H1 (cell line): ENCODE results near the gene USF1. TPM values are rescaled to one million over a fixed set of nuclear protein-coding genes. Genes with fewer than 3 reads are reported as not detected.

Source experiments
- ASH2L ChIP-seq: fragments of 200-600, 300-600 bp; sonication (generic); IDR thresholded peaks from one replicate; pipeline ENCODE4 v1.7.1; 2017; ENCODE audit warnings: low read length
- BACH1 ChIP-seq: IDR thresholded peaks from 2 replicates; pipeline ENCODE4 v1.6.1; 2012; ENCODE audit warnings: low read length, improper control_type of control experiment
- CBX5 ChIP-seq: fragments of 300-800, 300-1000 bp; sonication (generic); IDR thresholded peaks from 2 replicates; pipeline ENCODE4 v1.7.1; 2016; ENCODE audit warnings: antibody characterized with exemption, low read length, low read depth
- CBX8 ChIP-seq: fragments of 300-800, 300-1000 bp; sonication (generic); IDR thresholded peaks from 2 replicates; pipeline ENCODE4 v1.7.1; 2016; ENCODE audit warnings: low read depth, low read length, borderline replicate concordance
- CEBPB ChIP-seq: IDR thresholded peaks from 2 replicates; pipeline ENCODE4 v1.6.1; 2012; ENCODE audit warnings: low read depth, low read length
- CHD2 ChIP-seq: IDR thresholded peaks from 2 replicates; pipeline ENCODE4 v1.6.1; 2012; ENCODE audit warnings: low read length, improper control_type of control experiment
- EP300 ChIP-seq, 2 experiments: IDR thresholded peaks; 1 replicate in 1 of 2; 2 replicates in 1 of 2; pipeline ENCODE4 v1.6.1; 2011 to 2012; ENCODE audit warnings: low read depth in 2 of 2, low read length in 2 of 2, mild to moderate bottlenecking in 2 of 2, borderline replicate concordance in 1 of 2, inconsistent platforms in 1 of 2, moderate library complexity in 1 of 2
- EZH2 ChIP-seq: fragments of 200-600 bp; sonication (generic); IDR thresholded peaks from 2 replicates; pipeline ENCODE4 v1.7.1; 2012; ENCODE audit warnings: low read depth, mild to moderate bottlenecking, moderate library complexity, low read length, inconsistent platforms; ENCODE audit not compliant: severe bottlenecking
- GTF2F1 ChIP-seq: IDR thresholded peaks from 2 replicates; pipeline ENCODE4 v1.6.1; 2012; ENCODE audit warnings: low read depth, low read length, improper control_type of control experiment, borderline replicate concordance
- HDAC2 ChIP-seq, 2 experiments: fragments of 300-600 bp in 1 of 2; sonication (generic) in 1 of 2; IDR thresholded peaks; 2 replicates each; pipeline ENCODE4 v1.6.1; 2011 to 2012; ENCODE audit warnings: low read depth in 2 of 2, low read length in 2 of 2, mild to moderate bottlenecking in 2 of 2, moderate library complexity in 2 of 2, borderline replicate concordance in 1 of 2, inconsistent platforms in 1 of 2
- JUN ChIP-seq: IDR thresholded peaks from 2 replicates; pipeline ENCODE4 v1.6.1; 2011; ENCODE audit warnings: low read depth, mild to moderate bottlenecking, improper control_type of control experiment, low read length
- MAFK ChIP-seq: IDR thresholded peaks from 2 replicates; pipeline ENCODE4 v1.6.1; 2012; ENCODE audit warnings: low read depth, mild to moderate bottlenecking, improper control_type of control experiment, low read length
- MAX ChIP-seq: IDR thresholded peaks from 2 replicates; pipeline ENCODE4 v1.6.1; 2012; ENCODE audit warnings: inconsistent platforms
- NRF1 ChIP-seq: IDR thresholded peaks from 2 replicates; pipeline ENCODE4 v1.6.1; 2011; ENCODE audit warnings: mild to moderate bottlenecking, low read depth, low read length, improper control_type of control experiment
- POU5F1 ChIP-seq: IDR thresholded peaks from 2 replicates; pipeline ENCODE4 v1.6.1; 2011; ENCODE audit warnings: low read depth, mild to moderate bottlenecking, low read length, moderate library complexity
- RNF2 ChIP-seq: fragments of 200-900, 300-1000 bp; sonication (generic); IDR thresholded peaks from 2 replicates; pipeline ENCODE4 v1.7.1; 2016; ENCODE audit warnings: borderline replicate concordance, low read depth, mild to moderate bottlenecking, antibody characterized with exemption, low read length; ENCODE audit not compliant: poor library complexity, severe bottlenecking; ENCODE audit errors: missing control alignments
- SP1 ChIP-seq: IDR thresholded peaks from 2 replicates; pipeline ENCODE4 v1.6.1; 2011; ENCODE audit warnings: low read depth, low read length
- SP2 ChIP-seq: IDR thresholded peaks from 2 replicates; pipeline ENCODE4 v1.6.1; 2012; ENCODE audit warnings: mild to moderate bottlenecking, low read length, inconsistent platforms
- SRF ChIP-seq: IDR thresholded peaks from 2 replicates; pipeline ENCODE4 v1.6.1; 2011; ENCODE audit warnings: mild to moderate bottlenecking, low read depth, low read length, moderate library complexity
- SUZ12 ChIP-seq: fragments of 200-600 bp; sonication (generic); IDR thresholded peaks from 2 replicates; pipeline ENCODE4 v1.6.1; 2012; ENCODE audit warnings: mild to moderate bottlenecking, inconsistent platforms, low read length, moderate library complexity, mixed read lengths
- TAF1 ChIP-seq: IDR thresholded peaks from 2 replicates; pipeline ENCODE4 v1.6.1; 2011; ENCODE audit warnings: mild to moderate bottlenecking, low read depth, low read length
- TAF7 ChIP-seq: optimal IDR thresholded peaks from 2 replicates; pipeline ENCODE3; 2011; ENCODE audit warnings: low read depth, mild to moderate bottlenecking, inconsistent platforms, low read length, moderate library complexity, borderline replicate concordance
- YY1 ChIP-seq: IDR thresholded peaks from 2 replicates; pipeline ENCODE4 v1.6.1; 2011; ENCODE audit warnings: low read depth, mild to moderate bottlenecking, low read length
- polyA plus RNA-seq, 7 experiments: library from polyadenylated mRNA; depleted of rRNA in 3 of 7; stranded (reverse) in 5 of 7; unstranded in 2 of 7; fragments of >200 nt in 5 of 7; fragments of 200-250 nt in 2 of 7; gene quantifications; 1 replicate in 5 of 7; 2 replicates in 1 of 7; 4 replicates in 1 of 7; pipeline versions ENCODE4 v1.2.1 to v1.2.3, GENCODE V29; 2011 to 2013; ENCODE audit warnings: missing spikeins in 2 of 7, mixed read lengths in 2 of 7
- total RNA-seq: library from RNA; stranded (reverse); fragmentation: NEBNext Ultra II Directional; extraction: Animal tissue kit (Norgen Biotek cat#: 25700); gene quantifications from 2 replicates; pipeline ENCODE4 v1.2.1, GENCODE V29; 2021
- TF ChIP-seq, protein P1 (sequence below): IDR thresholded peaks from 2 replicates; pipeline ENCODE4 v1.6.1; 2012; ENCODE audit warnings: inconsistent platforms

Gene USF1
- total and polyA plus RNA-seq, 2 of the 8 experiments (the other 6 are each of a cell fraction or from before 2014, with no cell fraction given) = 45.7 to 68.9 TPM

- TF ChIP-seq, protein P1, sequence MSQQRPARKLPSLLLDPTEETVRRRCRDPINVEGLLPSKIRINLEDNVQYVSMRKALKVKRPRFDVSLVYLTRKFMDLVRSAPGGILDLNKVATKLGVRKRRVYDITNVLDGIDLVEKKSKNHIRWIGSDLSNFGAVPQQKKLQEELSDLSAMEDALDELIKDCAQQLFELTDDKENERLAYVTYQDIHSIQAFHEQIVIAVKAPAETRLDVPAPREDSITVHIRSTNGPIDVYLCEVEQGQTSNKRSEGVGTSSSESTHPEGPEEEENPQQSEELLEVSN = peak; percentile 93
- TF ChIP-seq SP2 (no peak), ASH2L (no peak), MAFK (no peak), HDAC2 (IDR thresholded peaks at IDR 0.05; ENCODE audit: borderline replicate concordance in 1 of 2, low read depth in 2 of 2, low read length in 2 of 2) (0 out of 4 replicates have a peak, but pooled peaks of 1 of the 2 experiments have one; percentile 71), GTF2F1 (no peak), MAX (peak; percentile 57; the same call in 1 of the 2 replicates), CEBPB (no peak), CBX5 (no peak), SRF (no peak), CBX8 (no peak), EP300 (IDR thresholded peaks at IDR 0.05; ENCODE audit: borderline replicate concordance in 1 of 2, low read depth in 2 of 2, low read length in 2 of 2) (no peak), TAF1 (peak; percentile 57; the same call in 1 of the 2 replicates), SP1 (no peak), YY1 (peak; percentile 73), POU5F1 (no peak), BACH1 (no peak), RNF2 (no peak), CHD2 (no peak; the same call in 1 of the 2 replicates), TAF7 (peak; percentile 20), EZH2 (no peak), JUN (no peak), NRF1 (no peak), SUZ12 (no peak)
Measured at GRCh38 chr1:161038523-161039153, 7.1 kb downstream of the USF1 start, which contains the start of gene TSTD1 (continued).
